SJSA1 (cell line): Measurements from ENCODE around the gene DSCAM. TPM values are rescaled to one million over a fixed set of nuclear protein-coding genes. Genes with fewer than 3 reads are reported as not detected.
"Not testable (repeated sequence)": the region's sequence is repeated elsewhere in the genome, so short reads cannot be mapped to it uniquely, and the experiment has no call there.

Experiments
- DNase-seq, 2 experiments: peaks; one replicate each; pipeline ENCODE4 v3.0.0-alpha.2; 2015 to 2020; ENCODE audit warnings: low spot score in 2 of 2, low read depth in 1 of 2
- H3K27ac ChIP-seq: fragments of 250-450 bp; sonication (Bioruptor Pico); 2 replicates; pipeline ENCODE4 v1.5.1; 2020; ENCODE audit warnings: mild to moderate bottlenecking, moderate library complexity
- H3K27me3 ChIP-seq: fragments of 250-450 bp; sonication (Bioruptor Pico); replicated peaks from 2 replicates; pipeline ENCODE4 v1.5.1; 2020; ENCODE audit warnings: mild to moderate bottlenecking, moderate library complexity
- H3K36me3 ChIP-seq: fragments of 250-450 bp; sonication (Bioruptor Pico); 2 replicates; pipeline ENCODE4 v1.5.1; 2020; ENCODE audit warnings: mild to moderate bottlenecking
- H3K4me1 ChIP-seq: fragments of 250-450 bp; sonication (Bioruptor Pico); replicated peaks from 2 replicates; pipeline ENCODE4 v1.6.1; 2021; ENCODE audit warnings: mild to moderate bottlenecking
- H3K4me3 ChIP-seq: fragments of 250-450 bp; sonication (Bioruptor Pico); 2 replicates; pipeline ENCODE4 v1.5.1; 2020; ENCODE audit warnings: mild to moderate bottlenecking
- H3K9me3 ChIP-seq: fragments of 250-450 bp; sonication (Bioruptor Pico); replicated peaks from 2 replicates; pipeline ENCODE4 v1.5.1; 2020; ENCODE audit warnings: mild to moderate bottlenecking
- total RNA-seq: library from RNA; depleted of rRNA; stranded (reverse); fragments of >200 nt; shearing (Covaris generic); gene quantifications from 2 replicates; pipeline ENCODE4 v1.2.3, GENCODE V29; 2014

The DSCAM gene
- total RNA-seq, 1 experiment from 2014 or later = not detected

GRCh38 chr21:40334159-40334558, 512.8 kb downstream of the DSCAM start:
- H3K36me3 ChIP-seq = no peaks in the 10 kb centered on the region
- no peaks in the 10 kb centered on the region for H3K27me3 ChIP-seq
- H3K4me3 ChIP-seq = no peak overlapping the region
- DNase-seq = no peak
- H3K27ac ChIP-seq = no peak overlapping the region
- H3K9me3 ChIP-seq = no peaks in the 10 kb centered on the region
- H3K4me1 ChIP-seq = no peaks in the 10 kb centered on the region

GRCh38 chr21:40333731-40334130, 513.2 kb downstream of the DSCAM start:
- H3K9me3 ChIP-seq = no peaks in the 10 kb centered on the region
- no peaks in the 10 kb centered on the region for H3K27me3 ChIP-seq
- no peak overlapping the region for H3K27ac ChIP-seq

GRCh38 chr21:40331804-40332203, 515.2 kb downstream of the DSCAM start:
- H3K27ac ChIP-seq = no peak overlapping the region
- H3K4me1 ChIP-seq = no peaks in the 10 kb centered on the region
- no peaks in the 10 kb centered on the region for H3K27me3 ChIP-seq
- no peaks in the 10 kb centered on the region for H3K36me3 ChIP-seq
- DNase-seq = no peak
- H3K4me3 ChIP-seq = no peak overlapping the region
- H3K9me3 ChIP-seq = no peaks in the 10 kb centered on the region

More at GRCh38 chr21:40333731-40334130, 513.2 kb downstream of the DSCAM start:
- no peak for DNase-seq
- no peaks in the 10 kb centered on the region for H3K4me1 ChIP-seq
- no peak overlapping the region for H3K4me3 ChIP-seq
- no peaks in the 10 kb centered on the region for H3K36me3 ChIP-seq

GRCh38 chr21:40331172-40331571, 515.8 kb downstream of the DSCAM start:
- Histone ChIP-seq H3K27me3 (no peaks in the 10 kb centered on the region), H3K36me3 (no peaks in the 10 kb centered on the region), H3K27ac (no peak overlapping the region), H3K9me3 (no peaks in the 10 kb centered on the region), H3K4me1 (no peaks in the 10 kb centered on the region), H3K4me3 (no peak overlapping the region)
- no peak for DNase-seq

- Histone ChIP-seq H3K27ac (no peak overlapping the region), H3K27me3 (no peaks in the 10 kb centered on the region), H3K4me3 (no peak overlapping the region), H3K36me3 (no peaks in the 10 kb centered on the region), H3K4me1 (no peaks in the 10 kb centered on the region), H3K9me3 (no peaks in the 10 kb centered on the region; the same call in 1 of the 2 replicates)
- DNase-seq = no peak
Measured at GRCh38 chr21:40324389-40324788, 522.6 kb downstream of the DSCAM start.

GRCh38 chr21:40320718-40321117, 526.2 kb downstream of the DSCAM start:
- not testable (repeated sequence) for DNase-seq, H3K4me3 ChIP-seq, H3K4me1 ChIP-seq, H3K27ac ChIP-seq, H3K36me3 ChIP-seq, H3K9me3 ChIP-seq, H3K27me3 ChIP-seq

- no peaks in the 10 kb centered on the region for H3K27me3 ChIP-seq
- H3K9me3 ChIP-seq = no peaks in the 10 kb centered on the region; the same call in 1 of the 2 replicates
- H3K4me1 ChIP-seq = no peaks in the 10 kb centered on the region
- no peaks in the 10 kb centered on the region for H3K36me3 ChIP-seq
- no peak overlapping the region for H3K27ac ChIP-seq
- DNase-seq = no peak
- no peak overlapping the region for H3K4me3 ChIP-seq
Measured at GRCh38 chr21:40318371-40318770, 528.6 kb downstream of the DSCAM start.

GRCh38 chr21:40316104-40316503, 530.9 kb downstream of the DSCAM start:
- no peak for DNase-seq
- H3K4me3 ChIP-seq = no peak overlapping the region
- H3K36me3 ChIP-seq = no peaks in the 10 kb centered on the region
- no peaks in the 10 kb centered on the region for H3K4me1 ChIP-seq
- H3K27me3 ChIP-seq = no peaks in the 10 kb centered on the region
- H3K27ac ChIP-seq = no peak overlapping the region
- H3K9me3 ChIP-seq = no peaks in the 10 kb centered on the region

GRCh38 chr21:40315626-40316025, 531.3 kb downstream of the DSCAM start:
- no peak for DNase-seq
- no peaks in the 10 kb centered on the region for H3K9me3 ChIP-seq
- no peaks in the 10 kb centered on the region for H3K4me1 ChIP-seq
- no peaks in the 10 kb centered on the region for H3K27me3 ChIP-seq
- H3K4me3 ChIP-seq = no peak overlapping the region
- H3K27ac ChIP-seq = no peak overlapping the region
- H3K36me3 ChIP-seq = no peaks in the 10 kb centered on the region

- H3K36me3 ChIP-seq = no peaks in the 10 kb centered on the region
- H3K4me3 ChIP-seq = no peak overlapping the region
- H3K27me3 ChIP-seq = no peaks in the 10 kb centered on the region
- DNase-seq = no peak
- no peaks in the 10 kb centered on the region; the same call in 1 of the 2 replicates for H3K9me3 ChIP-seq
- no peak overlapping the region for H3K27ac ChIP-seq
- no peaks in the 10 kb centered on the region for H3K4me1 ChIP-seq
Measured at GRCh38 chr21:40313260-40313659, 533.7 kb downstream of the DSCAM start.

GRCh38 chr21:40300300-40300699, 546.7 kb downstream of the DSCAM start:
- no peaks in the 10 kb centered on the region for H3K27me3 ChIP-seq
- no peak for DNase-seq
- no peak overlapping the region for H3K4me3 ChIP-seq
- no peaks in the 10 kb centered on the region for H3K4me1 ChIP-seq
- H3K36me3 ChIP-seq = no peaks in the 10 kb centered on the region
- no peak overlapping the region for H3K27ac ChIP-seq
- peaks cover 3% of the 10 kb centered on the region; the same call in 1 of the 2 replicates for H3K9me3 ChIP-seq

- Histone ChIP-seq H3K27ac (no peak overlapping the region), H3K36me3 (no peaks in the 10 kb centered on the region), H3K4me1 (no peaks in the 10 kb centered on the region), H3K9me3 (peaks cover 3% of the 10 kb centered on the region; the same call in 1 of the 2 replicates), H3K27me3 (no peaks in the 10 kb centered on the region), H3K4me3 (no peak overlapping the region)
- no peak for DNase-seq
Measured at GRCh38 chr21:40299451-40299850, 547.5 kb downstream of the DSCAM start.

- H3K9me3 ChIP-seq = no peaks in the 10 kb centered on the region
- H3K27ac ChIP-seq = no peak overlapping the region
- DNase-seq = no peak
- H3K36me3 ChIP-seq = no peaks in the 10 kb centered on the region
- H3K4me3 ChIP-seq = no peak overlapping the region
- no peaks in the 10 kb centered on the region for H3K27me3 ChIP-seq
- H3K4me1 ChIP-seq = no peaks in the 10 kb centered on the region
Measured at GRCh38 chr21:40294345-40294744, 552.6 kb downstream of the DSCAM start.

- DNase-seq = no peak
- Histone ChIP-seq H3K27me3 (no peaks in the 10 kb centered on the region), H3K9me3 (0 out of 2 replicates have a peak, but pooled peaks cover 3% of the 10 kb centered on the region)
Measured at GRCh38 chr21:40291560-40291959, 555.4 kb downstream of the DSCAM start.

GRCh38 chr21:40284409-40284808, 562.5 kb downstream of the DSCAM start:
- no peak for DNase-seq
- no peaks in the 10 kb centered on the region for H3K27me3 ChIP-seq
- 0 out of 2 replicates have a peak, but pooled peaks cover 3% of the 10 kb centered on the region for H3K9me3 ChIP-seq
- no peaks in the 10 kb centered on the region for H3K4me1 ChIP-seq
- no peak overlapping the region for H3K27ac ChIP-seq
- H3K36me3 ChIP-seq = no peaks in the 10 kb centered on the region
- H3K4me3 ChIP-seq = no peak overlapping the region

More at GRCh38 chr21:40291560-40291959, 555.4 kb downstream of the DSCAM start:
- Histone ChIP-seq H3K4me3 (no peak overlapping the region), H3K4me1 (no peaks in the 10 kb centered on the region), H3K36me3 (no peaks in the 10 kb centered on the region), H3K27ac (no peak overlapping the region)
